Type B pancreatic cell (in vitro differentiated cells): ENCODE measurements around the gene SV2B. TPM values are rescaled to one million over a fixed set of nuclear protein-coding genes. Genes with fewer than 3 reads are reported as not detected.
A peak's percentile ranks its signal among the peaks of the same experiment; 100 is the strongest.

Source experiments
- DNase-seq: peaks from one replicate; pipeline ENCODE4 v3.0.0; 2021; ENCODE audit warnings: mixed read lengths; ENCODE audit not compliant: unreplicated experiment; ENCODE audit errors: extremely low spot score
- H3K27ac Mint-ChIP-seq: 2 replicates; pipeline ENCODE4 v1.8.0; 2021; ENCODE audit warnings: mild to moderate bottlenecking, mixed read lengths
- H3K27me3 Mint-ChIP-seq: 2 replicates; pipeline ENCODE4 v1.8.0; 2021; ENCODE audit warnings: mixed read lengths
- H3K36me3 Mint-ChIP-seq: 2 replicates; pipeline ENCODE4 v1.8.0; 2021; ENCODE audit warnings: mixed read lengths
- H3K4me1 Mint-ChIP-seq: one replicate; pipeline ENCODE4 v1.8.0; 2021; ENCODE audit warnings: mixed read lengths; ENCODE audit not compliant: unreplicated experiment
- H3K4me3 Mint-ChIP-seq: 2 replicates; pipeline ENCODE4 v1.8.0; 2021; ENCODE audit warnings: mild to moderate bottlenecking, mixed read lengths
- H3K9me3 Mint-ChIP-seq: 2 replicates; pipeline ENCODE4 v1.8.0; 2021; ENCODE audit warnings: mixed read lengths
- total RNA-seq: library from RNA; stranded (reverse); gene quantifications from 2 replicates; pipeline ENCODE4 v1.2.1, GENCODE V29; 2021; ENCODE audit warnings: low replicate concordance
- TF ChIP-seq, protein P1 (sequence below): fragments of 200-600 bp; sonication (generic); conservative IDR thresholded peaks from 2 replicates; pipeline ENCODE4 v1.5.0; 2021; ENCODE audit warnings: antibody characterized with exemption, mild to moderate bottlenecking

Gene SV2B
- total RNA-seq, 1 donor from 2014 or later: 1.7 TPM

DNA sequence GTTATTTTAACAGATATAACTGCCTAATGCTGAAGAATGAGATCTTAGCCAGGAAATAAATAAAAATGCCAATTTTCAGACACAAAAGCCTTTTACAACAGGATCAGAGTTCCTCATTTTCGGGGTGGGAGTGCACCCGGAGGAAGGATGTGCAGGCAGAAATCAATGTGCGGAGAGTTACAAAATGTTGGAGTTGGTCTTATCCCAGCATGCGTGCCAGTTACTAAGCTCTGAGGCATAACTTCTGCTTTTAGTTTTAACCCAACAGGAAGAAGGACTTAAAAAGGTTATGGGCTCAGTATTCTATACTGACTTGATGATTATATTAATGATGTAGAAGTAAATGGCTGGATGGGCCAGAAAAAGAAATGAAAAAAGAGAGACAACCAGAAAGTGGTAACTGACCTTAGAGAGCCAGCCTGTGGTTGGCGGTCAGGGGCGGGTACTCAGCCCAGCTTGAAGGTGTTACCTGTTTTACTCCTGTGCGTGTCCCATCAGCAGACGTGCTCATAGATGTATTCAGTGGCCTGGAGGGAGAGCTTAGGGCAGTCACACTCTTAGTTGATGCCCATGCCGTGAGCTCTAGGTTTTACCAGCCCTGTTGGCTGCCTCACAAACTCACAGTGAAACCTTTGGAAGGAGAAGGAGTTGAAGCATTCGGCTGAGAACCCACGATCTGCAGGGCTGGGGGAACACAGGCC, 164.7 kb downstream of the SV2B start:
- DNase-seq: no peak
- H3K9me3 Mint-ChIP-seq: no peaks in the 10 kb centered on the region
- H3K27me3 Mint-ChIP-seq: peaks cover 40% of the 10 kb centered on the region
- no peaks in the 10 kb centered on the region for H3K4me1 Mint-ChIP-seq
- TF ChIP-seq, protein P1, sequence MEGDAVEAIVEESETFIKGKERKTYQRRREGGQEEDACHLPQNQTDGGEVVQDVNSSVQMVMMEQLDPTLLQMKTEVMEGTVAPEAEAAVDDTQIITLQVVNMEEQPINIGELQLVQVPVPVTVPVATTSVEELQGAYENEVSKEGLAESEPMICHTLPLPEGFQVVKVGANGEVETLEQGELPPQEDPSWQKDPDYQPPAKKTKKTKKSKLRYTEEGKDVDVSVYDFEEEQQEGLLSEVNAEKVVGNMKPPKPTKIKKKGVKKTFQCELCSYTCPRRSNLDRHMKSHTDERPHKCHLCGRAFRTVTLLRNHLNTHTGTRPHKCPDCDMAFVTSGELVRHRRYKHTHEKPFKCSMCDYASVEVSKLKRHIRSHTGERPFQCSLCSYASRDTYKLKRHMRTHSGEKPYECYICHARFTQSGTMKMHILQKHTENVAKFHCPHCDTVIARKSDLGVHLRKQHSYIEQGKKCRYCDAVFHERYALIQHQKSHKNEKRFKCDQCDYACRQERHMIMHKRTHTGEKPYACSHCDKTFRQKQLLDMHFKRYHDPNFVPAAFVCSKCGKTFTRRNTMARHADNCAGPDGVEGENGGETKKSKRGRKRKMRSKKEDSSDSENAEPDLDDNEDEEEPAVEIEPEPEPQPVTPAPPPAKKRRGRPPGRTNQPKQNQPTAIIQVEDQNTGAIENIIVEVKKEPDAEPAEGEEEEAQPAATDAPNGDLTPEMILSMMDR: no peak
- H3K4me3 Mint-ChIP-seq: no peak overlapping the region
- H3K36me3 Mint-ChIP-seq: no peaks in the 10 kb centered on the region
- no peak overlapping the region for H3K27ac Mint-ChIP-seq

DNA sequence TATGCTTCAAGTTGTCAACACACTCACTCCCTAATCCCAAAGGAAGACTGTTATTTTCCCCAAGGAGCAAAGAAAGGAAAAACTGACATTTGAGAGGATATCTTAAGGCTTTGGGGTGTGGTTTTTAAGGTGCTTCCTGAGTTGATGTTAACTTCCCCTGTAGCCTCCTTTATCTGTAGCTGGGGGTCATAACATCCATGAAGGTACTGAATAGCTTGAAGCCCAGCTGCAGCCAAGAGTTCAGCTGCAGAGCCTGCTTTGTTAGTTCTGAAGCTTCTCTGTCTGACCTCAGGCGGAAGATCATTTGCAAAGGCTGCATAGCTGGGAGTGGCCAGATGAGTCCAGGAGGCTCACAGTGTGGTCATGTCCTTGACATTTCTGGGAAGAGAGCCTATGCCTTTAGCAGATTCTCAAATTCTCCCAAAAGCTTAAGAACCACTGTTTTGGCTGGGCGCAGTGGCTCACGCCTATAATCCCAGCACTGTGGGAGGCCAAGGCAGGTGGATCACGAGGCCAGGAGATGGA, 165.4 kb downstream of the SV2B start:
- Mint-ChIP-seq H3K4me3 (no peak overlapping the region), H3K4me1 (no peaks in the 10 kb centered on the region), H3K9me3 (no peaks in the 10 kb centered on the region), H3K27ac (no peak overlapping the region), H3K36me3 (no peaks in the 10 kb centered on the region), H3K27me3 (peaks cover 42% of the 10 kb centered on the region)
- no peak for DNase-seq
- TF ChIP-seq, protein P1: no peak

DNA sequence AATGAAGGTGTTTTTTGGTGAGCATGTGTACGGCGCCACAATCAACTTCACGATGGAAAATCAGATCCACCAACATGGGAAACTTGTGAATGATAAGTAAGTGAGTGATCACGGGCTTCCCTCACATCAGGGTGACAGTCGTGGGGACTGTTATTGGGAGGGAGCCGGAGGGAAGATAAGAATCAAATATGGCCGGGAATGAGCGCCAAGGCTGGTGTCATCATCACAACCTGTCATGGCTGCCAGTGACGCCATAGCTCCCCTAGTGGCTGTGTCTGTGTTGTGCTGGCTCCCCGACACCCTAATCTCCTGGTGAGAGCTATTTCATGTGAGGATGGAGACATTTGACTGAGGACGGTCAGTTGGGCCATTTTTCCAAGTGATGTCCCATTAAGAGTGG, 168.5 kb downstream of the SV2B start:
- TF ChIP-seq, protein P1: peak; percentile 61
- Mint-ChIP-seq H3K36me3 (no peaks in the 10 kb centered on the region), H3K9me3 (no peaks in the 10 kb centered on the region), H3K4me3 (no peak overlapping the region), H3K4me1 (no peaks in the 10 kb centered on the region), H3K27ac (no peak overlapping the region), H3K27me3 (peaks cover 70% of the 10 kb centered on the region)
- no peak for DNase-seq

DNA sequence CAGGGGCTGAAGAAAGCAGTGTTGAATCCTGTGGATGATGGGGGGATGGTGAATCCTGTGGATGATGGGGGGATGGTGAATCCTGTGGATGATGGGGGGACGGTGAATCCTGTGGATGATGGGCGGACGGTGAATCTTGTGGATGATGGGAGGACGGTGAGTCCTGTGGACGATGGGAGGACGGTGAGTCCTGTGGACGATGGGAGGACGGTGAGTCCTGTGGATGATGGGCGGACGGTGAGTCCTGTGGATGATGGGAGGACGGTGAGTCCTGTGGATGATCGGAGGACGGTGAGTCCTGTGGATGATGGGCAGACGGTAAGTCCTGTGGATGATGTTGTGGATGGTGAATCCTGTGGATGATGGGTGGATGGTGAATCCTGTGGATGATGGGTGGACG, 170.7 kb downstream of the SV2B start:
- no peaks in the 10 kb centered on the region for H3K9me3 Mint-ChIP-seq
- no peak overlapping the region for H3K27ac Mint-ChIP-seq
- no peaks in the 10 kb centered on the region for H3K36me3 Mint-ChIP-seq
- TF ChIP-seq, protein P1: no peak
- DNase-seq: no peak
- H3K27me3 Mint-ChIP-seq: peaks cover 68% of the 10 kb centered on the region
- H3K4me3 Mint-ChIP-seq: no peak overlapping the region
- H3K4me1 Mint-ChIP-seq: no peaks in the 10 kb centered on the region

DNA sequence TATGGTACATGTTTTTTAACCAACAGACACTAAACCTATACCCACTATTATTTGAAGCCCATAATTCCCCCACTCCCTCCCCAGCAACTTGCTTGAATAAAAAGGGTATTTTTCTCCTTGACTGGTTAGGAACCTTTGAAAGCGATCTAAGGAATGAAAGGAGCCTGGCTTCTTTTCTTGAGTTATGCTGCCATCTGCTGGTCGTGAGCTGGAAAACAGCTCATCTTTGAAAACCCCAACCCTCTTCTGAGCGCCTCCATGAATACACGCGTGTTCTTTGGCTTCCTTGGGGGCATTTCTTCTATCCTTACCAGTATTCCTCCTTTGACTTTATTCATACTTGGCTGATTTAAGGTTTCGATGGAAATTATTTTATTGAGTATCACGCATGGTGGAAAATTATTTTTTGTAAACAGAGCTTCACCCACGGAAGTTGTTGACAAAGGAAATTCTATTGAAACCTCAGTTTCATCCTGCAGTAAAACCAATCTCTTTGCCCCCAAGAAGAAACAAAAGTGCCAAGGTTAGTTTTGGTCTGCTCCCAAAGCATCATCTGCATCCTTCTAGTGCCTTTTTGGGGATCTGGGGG, 171.6 kb downstream of the SV2B start:
- no peaks in the 10 kb centered on the region for H3K36me3 Mint-ChIP-seq
- H3K27ac Mint-ChIP-seq: no peak overlapping the region
- TF ChIP-seq, protein P1: peak; percentile 95
- no peak overlapping the region for H3K4me3 Mint-ChIP-seq
- H3K4me1 Mint-ChIP-seq: no peaks in the 10 kb centered on the region
- H3K27me3 Mint-ChIP-seq: peaks cover 62% of the 10 kb centered on the region
- no peaks in the 10 kb centered on the region for H3K9me3 Mint-ChIP-seq
- DNase-seq: no peak
